CD4-positive, alpha-beta T cell treated with Interleukin-6 for 4 hours (primary cell): Measurements from ENCODE around the gene RAB5IF.
"Not testable (repeated sequence)": the region's sequence is repeated elsewhere in the genome, so short reads cannot be mapped to it uniquely, and the experiment has no call there.

Experiments
- DNase-seq: peaks from one replicate; pipeline ENCODE4 v3.0.0-alpha.2; 2020; ENCODE audit warnings: mixed read lengths

Gene RAB5IF

GRCh38 chr20:36587388-36588070 lies 18.1 kb upstream of the RAB5IF start:
- DNase-seq, result no peak

GRCh38 chr20:36591281-36591680 lies 14.3 kb upstream of the RAB5IF start:
- DNase-seq, result no peak

- DNase-seq, result peak; percentile 73
These were observed 13.5 kb upstream of the RAB5IF start for GRCh38 chr20:36591854-36592641.

GRCh38 chr20:36593347-36593929 lies 12.1 kb upstream of the RAB5IF start:
- DNase-seq, result no peak

GRCh38 chr20:36599912-36600345 lies 5.7 kb upstream of the RAB5IF start:
- no peak for DNase-seq

GRCh38 chr20:36601540-36601939 lies 4.0 kb upstream of the RAB5IF start:
- no peak for DNase-seq

GRCh38 chr20:36604952-36605398 lies 604 bp upstream of the RAB5IF start:
- peak; percentile 62 for DNase-seq

- no peak for DNase-seq
These were observed 833 bp downstream of the RAB5IF start for GRCh38 chr20:36606158-36607066.

GRCh38 chr20:36607586-36608387 lies 2.2 kb downstream of the RAB5IF start:
- DNase-seq, result no peak

- DNase-seq, result not testable (repeated sequence)
These were observed 2.8 kb downstream of the RAB5IF start for GRCh38 chr20:36608388-36608728.

GRCh38 chr20:36611625-36612024 lies 6.0 kb downstream of the RAB5IF start:
- DNase-seq, result no peak

- no peak for DNase-seq
These were observed 8.4 kb downstream of the RAB5IF start for GRCh38 chr20:36613974-36614373.

GRCh38 chr20:36614781-36615557 lies 9.4 kb downstream of the RAB5IF start:
- DNase-seq, result no peak

GRCh38 chr20:36620917-36621316 lies 15.3 kb downstream of the RAB5IF start:
- DNase-seq, result no peak

GRCh38 chr20:36623444-36623843 lies 17.9 kb downstream of the RAB5IF start:
- no peak for DNase-seq

- no peak for DNase-seq
These were observed 18.7 kb downstream of the RAB5IF start for GRCh38 chr20:36624068-36624943.

- DNase-seq, result no peak
These were observed 19.4 kb downstream of the RAB5IF start for GRCh38 chr20:36624944-36625324.

GRCh38 chr20:36628076-36628475 lies 22.5 kb downstream of the RAB5IF start:
- DNase-seq, result no peak

- peak; percentile 68 for DNase-seq
These were observed 24.4 kb downstream of the RAB5IF start for GRCh38 chr20:36629719-36630681.
